ENCODE measurements around the gene UNC13A. TPM values are rescaled to one million over a fixed set of nuclear protein-coding genes. Genes with fewer than 3 reads are reported as not detected.

Gene UNC13A
- polyA plus RNA-seq, 3 donors, result 0.01 TPM; not detected in 2

- intact Hi-C loops (cut with micrococcal nuclease), result loop anchor here (1.0 to 5.0 kb wide), 4 partner anchors 65 to 153 kb away; partner anchors contain the start of gene RPL18A (in 1 of the 2)
- WGBS (ENCODE audit: insufficient coverage), result 21% methylated on average over 5 of the region's 11 CpGs
- Mint-ChIP-seq H3K36me3 (no peaks in the 10 kb centered on the region), H3K4me3 (no peak overlapping the region), H3K9me3 (peaks cover 0 to 3% (median 0%) of the 10 kb centered on the region in 7 donors), H3K4me1 (peaks cover 8% of the 10 kb centered on the region), H3K27me3 (ENCODE audit: low read depth in 3 of 3) (peaks cover 8 to 16% (median 11%) of the 10 kb centered on the region in 3 donors), H3K27ac (no peak overlapping the region)
- Histone ChIP-seq H3K4me1 (ENCODE audit: control insufficient read depth in 1 of 2, insufficient read depth in 2 of 2, low read length in 2 of 2) (no peaks in the 10 kb centered on the region), H4K20me1 (ENCODE audit: insufficient read depth, low read length) (no peaks in the 10 kb centered on the region), H2AFZ (ENCODE audit: insufficient read depth, low read depth, low read length, poor library complexity, severe bottlenecking) (no peak overlapping the region), H3K9ac (ENCODE audit: insufficient read depth, low read length, poor library complexity, severe bottlenecking) (no peak overlapping the region), H3K9me3 (replicated peaks in 1 of 2; ENCODE audit: control insufficient read depth in 1 of 2, insufficient read depth in 1 of 2, low read length in 2 of 2) (no peaks in the 10 kb centered on the region), H3K4me2 (replicated peaks; ENCODE audit: extremely low read depth, low read length, poor library complexity, severe bottlenecking) (no peak overlapping the region), H3K27ac (ENCODE audit: low read depth in 1 of 2, low read length in 2 of 2) (no peak overlapping the region), H3K36me3 (replicated peaks in 1 of 2; ENCODE audit: control insufficient read depth in 1 of 2, insufficient read depth in 2 of 2, low read length in 2 of 2) (no peaks in the 10 kb centered on the region), H3K79me2 (ENCODE audit: insufficient read depth, low read length) (no peaks in the 10 kb centered on the region), H3K4me3 (replicated peaks in 1 of 3; ENCODE audit: low read depth in 2 of 3, low read length in 3 of 3) (no peak overlapping the region), H3K27me3 (ENCODE audit: control insufficient read depth in 2 of 2, insufficient read depth in 2 of 2, low read length in 2 of 2) (no peaks in the 10 kb centered on the region)
- peak; percentile 50 to 72 (median 68) for DNase-seq
- TF ChIP-seq CTCF (IDR thresholded peaks at IDR 0.05), result peak; percentile 95
Observed at GRCh38 chr19:17703824-17704463, 15.8 kb upstream of the UNC13A start.

DNA sequence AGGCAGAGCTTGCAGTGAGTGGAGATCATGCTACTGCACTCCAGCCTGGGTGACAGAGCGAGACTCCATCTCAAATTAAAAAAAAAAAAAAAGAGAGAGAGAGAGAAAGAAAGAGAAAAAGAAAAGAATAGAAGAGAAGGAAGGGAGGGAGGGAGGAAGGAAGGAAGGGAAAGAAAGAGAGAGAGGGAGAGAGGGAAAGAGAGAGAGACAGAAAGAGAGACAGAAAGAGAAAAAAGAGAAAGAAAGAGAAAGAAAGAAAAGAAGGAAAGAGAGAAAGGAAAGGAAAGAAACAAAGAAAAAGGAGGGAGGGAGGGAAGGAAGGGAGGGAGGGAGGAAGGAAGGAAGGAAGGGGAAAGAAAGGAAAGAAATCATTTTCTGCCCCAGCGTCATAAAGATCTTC is 7.0 kb upstream of the UNC13A start:
- intact Hi-C loops (cut with micrococcal nuclease), result no loop called here
- Mint-ChIP-seq H3K27me3 (ENCODE audit: low read depth in 3 of 3) (peaks cover 28 to 57% (median 31%) of the 10 kb centered on the region in 3 donors), H3K9me3 (peaks cover 0 to 4% (median 0%) of the 10 kb centered on the region in 7 donors), H3K36me3 (no peaks in the 10 kb centered on the region), H3K27ac (no peak overlapping the region), H3K4me3 (no peak overlapping the region), H3K4me1 (peaks cover 4% of the 10 kb centered on the region)
- Histone ChIP-seq H3K79me2 (ENCODE audit: insufficient read depth, low read length) (no peaks in the 10 kb centered on the region), H4K20me1 (ENCODE audit: insufficient read depth, low read length) (no peaks in the 10 kb centered on the region), H3K4me2 (replicated peaks; ENCODE audit: extremely low read depth, low read length, poor library complexity, severe bottlenecking) (no peak overlapping the region), H3K4me1 (ENCODE audit: control insufficient read depth in 1 of 2, insufficient read depth in 2 of 2, low read length in 2 of 2) (no peaks in the 10 kb centered on the region), H3K27me3 (ENCODE audit: control insufficient read depth in 2 of 2, insufficient read depth in 2 of 2, low read length in 2 of 2) (peaks cover 0 to 5% of the 10 kb centered on the region in 2 donors), H3K4me3 (replicated peaks in 1 of 3; ENCODE audit: low read depth in 2 of 3, low read length in 3 of 3) (no peak overlapping the region), H3K27ac (ENCODE audit: low read depth in 1 of 2, low read length in 2 of 2) (no peak overlapping the region), H3K36me3 (replicated peaks in 1 of 2; ENCODE audit: control insufficient read depth in 1 of 2, insufficient read depth in 2 of 2, low read length in 2 of 2) (no peaks in the 10 kb centered on the region), H3K9me3 (replicated peaks in 1 of 2; ENCODE audit: control insufficient read depth in 1 of 2, insufficient read depth in 1 of 2, low read length in 2 of 2) (no peaks in the 10 kb centered on the region), H3K9ac (ENCODE audit: insufficient read depth, low read length, poor library complexity, severe bottlenecking) (no peak overlapping the region), H2AFZ (ENCODE audit: insufficient read depth, low read depth, low read length, poor library complexity, severe bottlenecking) (no peak overlapping the region)
- no peak for TF ChIP-seq CTCF (IDR thresholded peaks at IDR 0.05)
- no peak for DNase-seq
- WGBS (ENCODE audit: insufficient coverage), result no CpG with 5 or more reads among the region's 2 CpGs

Data from CD14-positive monocyte (primary cell).